SH-SY5Y (cell line): ENCODE results near the gene SCO2.

ENCODE experiments used
- GATA2 ChIP-seq: IDR thresholded peaks from 2 replicates; pipeline ENCODE4 v1.6.1; 2011; ENCODE audit warnings: mild to moderate bottlenecking, low read depth, low read length
- GATA3 ChIP-seq: IDR thresholded peaks from 2 replicates; pipeline ENCODE4 v1.6.1; 2011; ENCODE audit warnings: low read depth, mild to moderate bottlenecking, low read length, moderate library complexity

Gene SCO2

DNA sequence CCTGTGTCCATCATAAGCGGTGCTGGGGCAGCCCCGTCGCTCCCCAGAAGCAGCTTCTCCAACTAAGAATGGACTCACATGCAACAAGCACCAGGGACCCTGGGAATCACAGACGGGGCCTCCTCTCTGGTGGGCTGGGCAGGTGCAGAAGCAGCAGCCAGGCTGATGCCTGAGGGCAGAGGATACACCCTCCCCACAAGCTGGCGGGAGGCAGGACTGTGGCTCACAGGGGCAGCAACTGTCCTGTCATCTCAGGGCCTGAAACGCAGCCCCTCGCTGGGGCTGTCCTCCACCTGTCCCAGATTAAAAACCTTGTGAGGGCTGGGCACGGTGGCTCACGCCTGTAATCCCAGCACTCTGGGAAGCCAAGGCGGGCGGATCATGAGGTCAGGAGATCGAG lies 47.5 kb downstream of the SCO2 start:
- TF ChIP-seq GATA3, result no peak
- no peak for TF ChIP-seq GATA2

DNA sequence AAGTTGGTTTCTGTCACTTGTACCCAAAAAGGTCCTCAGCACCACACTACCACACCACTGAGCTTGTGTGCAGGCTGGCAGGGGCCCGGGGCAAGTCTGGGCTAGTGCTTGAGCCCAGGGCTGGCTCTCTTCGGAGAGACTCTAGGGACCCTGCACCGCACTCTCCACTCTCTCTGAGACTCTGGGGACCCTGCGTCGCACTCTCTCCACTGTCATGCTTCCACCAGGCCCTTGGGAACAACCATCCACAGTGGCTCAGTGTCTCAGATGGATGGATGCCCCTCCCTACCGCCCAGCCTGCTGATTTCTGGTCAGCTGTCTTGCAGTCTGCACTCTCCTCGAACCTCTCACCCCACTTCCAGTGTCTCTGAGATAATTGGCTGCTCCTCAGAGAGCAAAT lies 48.5 kb downstream of the SCO2 start:
- TF ChIP-seq GATA3 (no peak), GATA2 (no peak)

DNA sequence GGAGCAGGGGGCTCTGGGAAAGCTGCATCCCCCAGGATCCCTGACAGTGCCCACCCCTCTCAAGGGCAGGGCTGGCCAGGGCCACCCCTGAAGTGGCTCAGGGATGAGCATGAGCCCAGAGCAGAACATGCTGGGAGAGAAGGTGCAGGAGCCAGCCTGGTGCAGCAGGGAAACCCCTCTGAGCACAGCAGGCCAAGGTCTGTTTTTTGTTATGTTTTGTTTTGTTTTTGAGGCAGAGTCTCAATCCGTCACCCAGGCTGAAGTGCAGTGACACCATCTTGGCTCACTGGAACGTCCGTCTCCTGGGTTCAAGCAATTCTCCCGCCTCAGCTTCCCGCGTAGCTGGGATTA lies 49.8 kb downstream of the SCO2 start:
- TF ChIP-seq GATA3, result no peak
- no peak for TF ChIP-seq GATA2

DNA sequence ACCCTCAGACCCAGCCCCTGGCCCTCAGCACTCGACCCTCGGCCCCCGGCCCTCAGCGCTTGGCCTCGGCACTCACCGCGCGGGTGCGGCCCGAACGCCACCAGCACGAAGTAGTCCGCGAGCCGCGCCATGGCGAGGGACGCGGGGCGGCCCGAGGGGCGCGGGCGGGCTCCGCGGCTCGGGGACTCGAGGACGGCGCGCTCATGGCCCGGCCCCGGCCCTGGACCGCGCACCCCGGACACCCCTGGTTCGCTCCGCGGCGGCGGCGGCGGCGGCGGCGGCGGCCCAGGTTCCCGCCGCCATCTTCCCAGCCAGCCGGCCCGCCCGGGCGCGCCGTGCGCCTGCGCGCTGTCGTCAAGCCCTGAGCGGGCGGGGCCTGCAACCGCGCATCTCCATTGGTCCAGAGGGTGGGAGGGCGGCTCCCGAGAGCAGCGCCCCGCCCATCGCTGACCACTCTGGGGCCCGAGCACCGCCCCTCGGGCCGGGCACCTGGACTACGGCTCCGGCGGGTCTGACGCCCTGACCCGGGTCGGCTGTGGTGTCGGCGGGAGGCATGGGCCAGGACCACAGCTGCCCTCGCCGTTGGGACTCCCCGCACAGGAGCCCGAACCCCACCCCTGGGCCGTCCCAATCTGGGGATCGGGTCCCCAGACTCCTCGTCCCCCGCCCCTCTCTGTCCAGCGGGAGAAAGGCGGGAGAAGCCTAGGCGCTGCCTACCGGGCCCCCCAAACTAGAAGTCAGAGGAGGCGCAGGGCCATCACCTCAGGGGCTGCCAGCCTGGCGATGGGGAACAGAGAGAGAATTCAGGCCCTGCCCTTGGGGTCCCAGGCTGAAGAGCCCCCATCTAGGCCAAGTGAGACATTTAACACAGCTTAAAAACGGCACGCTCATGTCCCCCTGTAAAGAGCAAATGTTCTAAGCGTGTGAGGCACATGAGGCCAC lies 50.4 kb downstream of the SCO2 start, which contains the start of gene SBF1:
Gene SBF1 (minus strand): TSS at position 326 of the 942 bp plus-strand sequence. CDS start 195 bp downstream, at position 131.
- TF ChIP-seq GATA3, result no peak
- TF ChIP-seq GATA2, result no peak

DNA sequence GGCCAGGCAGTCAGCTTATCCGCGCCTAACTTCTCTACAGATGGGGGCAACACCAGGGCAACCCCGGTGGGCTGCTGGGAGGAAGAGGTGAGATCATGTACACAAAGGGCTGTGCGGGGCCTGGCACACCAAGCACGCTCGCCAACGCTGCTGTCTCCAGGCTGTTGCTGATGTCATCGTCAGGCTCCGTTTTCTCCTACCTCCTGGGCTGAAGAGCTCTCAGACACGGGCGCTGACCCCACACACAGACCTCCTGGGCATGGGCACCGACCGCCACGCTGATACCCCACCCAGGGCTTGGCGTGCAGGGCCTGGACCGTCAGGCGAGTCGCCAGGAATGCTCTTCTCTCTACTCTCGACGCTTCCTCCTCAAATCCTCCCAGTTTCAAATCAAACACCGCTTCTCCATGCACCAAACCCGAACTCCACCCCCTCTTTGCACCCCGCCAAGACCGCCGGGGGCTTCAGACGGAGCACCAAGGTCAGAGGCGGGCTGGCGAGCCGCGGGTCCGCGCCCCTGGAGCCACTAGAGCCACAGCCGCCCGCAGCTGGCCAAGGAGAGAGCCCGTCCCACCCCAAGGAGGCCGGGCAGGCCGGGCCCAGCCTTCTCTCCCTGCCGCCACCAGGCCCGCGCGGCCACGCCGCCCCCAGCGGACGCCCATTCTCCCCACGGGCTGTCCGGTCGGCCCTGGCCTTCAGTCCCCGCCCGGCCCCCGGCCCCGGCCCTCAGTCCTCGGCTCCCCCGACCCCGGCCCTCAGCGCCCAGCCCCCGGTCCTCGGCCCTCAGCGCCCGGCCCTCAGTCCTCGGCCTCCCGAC lies 51.3 kb downstream of the SCO2 start:
- TF ChIP-seq GATA3 (no peak), GATA2 (no peak)
